Peyer's patch (tissue), 4 donors: ENCODE measurements around the gene MC4R. TPM values are rescaled to one million over a fixed set of nuclear protein-coding genes. Genes with fewer than 3 reads are reported as not detected.

Experiments
- DNase-seq, 3 donors: peaks; one replicate each; pipeline ENCODE4 v3.0.0-alpha.2; 2017 to 2019
- H3K27ac ChIP-seq, 4 donors: fragments of 200-600 bp; sonication (generic); one replicate each; pipeline ENCODE4 v1.5.1; 2016 to 2019
- H3K27me3 ChIP-seq, 2 donors: fragments of 200-600 bp; sonication (generic); one replicate each; pipeline ENCODE4 v1.5.1; 2019
- H3K36me3 ChIP-seq, 3 donors: fragments of 200-600 bp; sonication (generic); one replicate each; pipeline ENCODE4 v1.5.1; 2016 to 2019
- H3K4me1 ChIP-seq, 4 donors: fragments of 200-600 bp; sonication (generic); one replicate each; pipeline ENCODE4 v1.5.1; 2016 to 2019
- H3K4me3 ChIP-seq, 4 donors: fragments of 200-600 bp; sonication (generic); 1 replicate in 3 of 4; 2 replicates in 1 of 4; pipeline ENCODE4 v1.5.1; 2016 to 2019; ENCODE audit warnings: mild to moderate bottlenecking in 1 of 4
- H3K9me3 ChIP-seq, 4 donors: fragments of 200-600 bp; sonication (generic); one replicate each; pipeline ENCODE4 v1.5.1; 2016 to 2019; ENCODE audit warnings: mild to moderate bottlenecking in 1 of 4
- POLR2A ChIP-seq, 2 donors: fragments of 450-650 bp; IDR thresholded peaks; one replicate each; pipeline ENCODE4 v1.5.1; 2017; ENCODE audit warnings: antibody characterized with exemption in 2 of 2, mild to moderate bottlenecking in 2 of 2, moderate library complexity in 2 of 2
- total RNA-seq, 4 donors: library from RNA; depleted of rRNA; stranded (reverse); fragments of >200 nt; gene quantifications; one replicate each; pipeline ENCODE4 v1.1.0, GENCODE V29; 2016
- TF ChIP-seq, protein P1 (sequence below), 6 experiments: fragments of 450-650 bp in 4 of 6; fragments of 200-600 bp in 2 of 6; sonication (generic) in 1 of 6; IDR thresholded peaks; one replicate each; pipeline ENCODE4 v1.5.1; 2017 to 2019; ENCODE audit warnings: antibody characterized with exemption in 6 of 6, mild to moderate bottlenecking in 3 of 6, moderate library complexity in 1 of 6

MC4R gene
- total RNA-seq, 4 donors from 2014 or later: not detected

DNA sequence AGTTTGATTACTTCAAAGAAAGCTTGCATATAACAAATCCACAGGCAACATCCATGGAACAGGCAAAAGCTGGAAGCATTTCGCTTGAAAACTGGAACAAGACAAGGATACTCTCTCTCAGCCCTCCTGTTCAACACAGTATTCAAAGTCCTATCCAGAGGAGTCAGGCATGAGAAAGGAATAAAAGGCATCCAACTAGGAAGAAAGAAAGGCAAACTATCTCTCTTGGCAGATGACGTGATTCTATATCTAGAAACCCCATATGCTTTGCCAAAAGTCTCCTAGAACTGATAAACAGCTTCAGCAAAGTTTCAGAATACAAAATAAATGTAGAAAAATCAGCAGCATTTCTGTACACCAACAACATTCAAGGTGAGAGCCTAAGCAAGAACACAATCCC, 34.1 kb upstream of the MC4R start:
- Histone ChIP-seq H3K27me3 (no peaks in the 10 kb centered on the region), H3K4me1 (no peaks in the 10 kb centered on the region), H3K36me3 (no peaks in the 10 kb centered on the region), H3K9me3 (no peaks in the 10 kb centered on the region), H3K4me3 (no peak overlapping the region), H3K27ac (no peak overlapping the region)
- TF ChIP-seq POLR2A (IDR thresholded peaks at IDR 0.05): no peak
- TF ChIP-seq, protein P1, sequence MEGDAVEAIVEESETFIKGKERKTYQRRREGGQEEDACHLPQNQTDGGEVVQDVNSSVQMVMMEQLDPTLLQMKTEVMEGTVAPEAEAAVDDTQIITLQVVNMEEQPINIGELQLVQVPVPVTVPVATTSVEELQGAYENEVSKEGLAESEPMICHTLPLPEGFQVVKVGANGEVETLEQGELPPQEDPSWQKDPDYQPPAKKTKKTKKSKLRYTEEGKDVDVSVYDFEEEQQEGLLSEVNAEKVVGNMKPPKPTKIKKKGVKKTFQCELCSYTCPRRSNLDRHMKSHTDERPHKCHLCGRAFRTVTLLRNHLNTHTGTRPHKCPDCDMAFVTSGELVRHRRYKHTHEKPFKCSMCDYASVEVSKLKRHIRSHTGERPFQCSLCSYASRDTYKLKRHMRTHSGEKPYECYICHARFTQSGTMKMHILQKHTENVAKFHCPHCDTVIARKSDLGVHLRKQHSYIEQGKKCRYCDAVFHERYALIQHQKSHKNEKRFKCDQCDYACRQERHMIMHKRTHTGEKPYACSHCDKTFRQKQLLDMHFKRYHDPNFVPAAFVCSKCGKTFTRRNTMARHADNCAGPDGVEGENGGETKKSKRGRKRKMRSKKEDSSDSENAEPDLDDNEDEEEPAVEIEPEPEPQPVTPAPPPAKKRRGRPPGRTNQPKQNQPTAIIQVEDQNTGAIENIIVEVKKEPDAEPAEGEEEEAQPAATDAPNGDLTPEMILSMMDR (IDR thresholded peaks at IDR 0.05): no peak
- no peak for DNase-seq

DNA sequence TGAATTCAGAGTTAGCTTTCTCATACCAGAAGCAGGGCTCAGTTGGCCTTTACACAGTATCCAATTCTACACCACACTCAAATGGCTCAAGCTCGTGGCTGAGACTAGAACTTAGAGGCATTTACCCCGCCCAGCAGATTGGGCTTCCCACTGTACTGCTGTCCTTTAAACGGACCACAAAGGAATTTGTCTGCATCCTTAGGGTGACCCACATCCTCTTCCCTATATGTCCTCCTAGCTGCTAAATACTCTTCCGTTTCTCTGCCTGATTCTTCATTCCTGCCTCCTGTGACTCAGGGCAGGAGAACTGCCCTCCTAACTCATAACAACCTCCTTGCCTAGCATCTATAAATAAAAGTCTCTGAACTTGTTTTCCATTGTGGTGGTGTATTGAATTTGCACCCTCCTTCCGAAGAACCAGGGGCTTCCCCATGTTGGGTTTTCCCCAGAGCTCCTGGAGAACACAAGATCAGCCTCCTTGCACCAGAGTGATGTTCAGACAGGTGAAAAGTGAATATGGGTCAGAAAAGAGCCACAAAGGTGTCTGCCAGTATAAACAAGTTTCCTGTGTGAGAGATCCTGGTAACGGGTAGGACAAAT, 32.0 kb upstream of the MC4R start:
- no peak overlapping the region for H3K4me3 ChIP-seq
- TF ChIP-seq, protein P1 (IDR thresholded peaks at IDR 0.05): no peak
- no peak for TF ChIP-seq POLR2A (IDR thresholded peaks at IDR 0.05)

DNA sequence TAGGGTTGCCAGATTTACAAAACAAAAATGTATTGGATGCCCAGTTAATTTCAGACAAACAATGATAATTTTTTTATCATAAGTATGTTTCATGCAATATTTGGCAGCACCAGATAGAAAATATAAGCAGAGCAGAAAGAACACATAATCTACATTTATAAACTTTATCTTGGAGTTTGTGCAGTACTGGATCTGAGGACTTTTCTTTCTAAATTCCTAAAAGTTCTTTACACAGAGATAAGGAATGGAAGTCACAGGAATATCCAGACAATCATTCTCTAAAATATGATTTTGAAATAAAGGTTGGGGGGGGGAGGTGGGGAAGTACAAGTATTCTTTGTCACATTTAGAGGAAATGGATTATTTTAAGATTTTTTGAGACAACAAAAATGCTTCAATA, 28.8 kb upstream of the MC4R start:
- Histone ChIP-seq H3K4me1 (no peaks in the 10 kb centered on the region), H3K27ac (no peak overlapping the region), H3K4me3 (no peak overlapping the region), H3K27me3 (no peaks in the 10 kb centered on the region), H3K9me3 (no peaks in the 10 kb centered on the region), H3K36me3 (no peaks in the 10 kb centered on the region)
- no peak for DNase-seq
- no peak for TF ChIP-seq POLR2A (IDR thresholded peaks at IDR 0.05)
- TF ChIP-seq, protein P1 (IDR thresholded peaks at IDR 0.05): no peak

More for the DNA sequence above, 32.0 kb upstream of the MC4R start:
- no peaks in the 10 kb centered on the region for H3K9me3 ChIP-seq
- no peak overlapping the region for H3K27ac ChIP-seq
- no peaks in the 10 kb centered on the region for H3K27me3 ChIP-seq
- no peaks in the 10 kb centered on the region for H3K4me1 ChIP-seq
- DNase-seq: no peak
- no peaks in the 10 kb centered on the region for H3K36me3 ChIP-seq

DNA sequence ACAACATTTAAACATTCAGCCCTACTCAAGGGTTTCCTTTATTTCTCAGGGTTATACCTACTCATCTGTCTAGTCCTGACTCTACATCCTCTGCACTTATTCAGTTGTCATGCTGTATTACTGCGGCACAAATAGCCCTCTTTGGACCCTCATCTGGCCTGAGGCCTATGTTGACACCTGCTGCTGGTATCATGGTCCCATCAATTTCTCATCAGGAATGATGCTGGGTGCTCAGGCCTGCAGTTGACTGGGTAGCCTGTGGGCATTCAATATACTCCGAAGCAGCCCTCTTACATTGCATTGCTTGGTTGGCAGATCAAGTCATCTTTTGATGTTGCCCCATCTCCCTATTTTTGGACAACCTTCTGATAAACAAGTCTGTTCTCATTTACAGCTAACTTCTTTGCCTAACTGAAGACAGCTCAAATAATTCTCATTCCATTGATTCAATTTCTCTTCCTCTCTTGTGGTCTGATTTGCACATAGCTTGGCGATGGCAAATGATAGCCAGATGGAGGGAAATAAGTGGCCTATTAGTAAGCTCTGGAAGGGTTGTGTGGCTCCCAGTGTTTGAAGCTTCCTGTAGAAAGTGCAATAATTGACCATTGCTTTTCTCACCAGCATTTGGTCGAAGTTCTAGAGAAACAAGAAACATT, 19.1 kb upstream of the MC4R start:
- Histone ChIP-seq H3K36me3 (no peaks in the 10 kb centered on the region), H3K27me3 (no peaks in the 10 kb centered on the region), H3K4me1 (no peaks in the 10 kb centered on the region), H3K9me3 (no peaks in the 10 kb centered on the region), H3K27ac (no peak overlapping the region), H3K4me3 (no peak overlapping the region)
- DNase-seq: no peak
- no peak for TF ChIP-seq POLR2A (IDR thresholded peaks at IDR 0.05)
- TF ChIP-seq, protein P1 (IDR thresholded peaks at IDR 0.05): no peak

DNA sequence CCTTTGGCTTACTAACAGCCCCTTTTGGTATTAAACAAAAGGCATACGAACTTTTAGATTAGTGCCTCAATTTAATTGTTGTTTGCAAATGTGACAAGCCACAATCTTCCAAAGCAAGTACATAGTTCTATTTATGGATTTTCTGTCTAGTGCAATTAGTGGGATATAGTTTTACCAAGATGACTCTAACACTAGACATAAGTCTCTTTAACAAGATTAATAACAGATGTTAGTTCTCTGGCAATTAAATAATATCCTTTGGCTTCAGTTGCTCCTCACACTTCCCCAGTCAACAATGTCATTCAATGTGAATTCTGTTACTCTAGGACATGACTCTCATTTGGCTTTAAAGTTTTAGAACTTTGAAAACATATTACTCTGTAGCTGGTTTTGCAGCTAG, 16.7 kb upstream of the MC4R start:
- Histone ChIP-seq H3K9me3 (no peaks in the 10 kb centered on the region), H3K4me3 (no peak overlapping the region)
- TF ChIP-seq, protein P1 (IDR thresholded peaks at IDR 0.05): no peak
- TF ChIP-seq POLR2A (IDR thresholded peaks at IDR 0.05): no peak

More for the DNA sequence above, 16.7 kb upstream of the MC4R start:
- no peaks in the 10 kb centered on the region for H3K27me3 ChIP-seq
- no peaks in the 10 kb centered on the region for H3K36me3 ChIP-seq
- no peak for DNase-seq
- H3K27ac ChIP-seq: no peak overlapping the region
- no peaks in the 10 kb centered on the region for H3K4me1 ChIP-seq
